GM21515 (cell line): ENCODE results near the gene NRSN2.

Experiments used
- ATAC-seq: cut with Tn5 transposase; IDR thresholded peaks from one replicate; pipeline ENCODE4 v1.9.1; 2021; ENCODE audit not compliant: unreplicated experiment

NRSN2 gene

DNA sequence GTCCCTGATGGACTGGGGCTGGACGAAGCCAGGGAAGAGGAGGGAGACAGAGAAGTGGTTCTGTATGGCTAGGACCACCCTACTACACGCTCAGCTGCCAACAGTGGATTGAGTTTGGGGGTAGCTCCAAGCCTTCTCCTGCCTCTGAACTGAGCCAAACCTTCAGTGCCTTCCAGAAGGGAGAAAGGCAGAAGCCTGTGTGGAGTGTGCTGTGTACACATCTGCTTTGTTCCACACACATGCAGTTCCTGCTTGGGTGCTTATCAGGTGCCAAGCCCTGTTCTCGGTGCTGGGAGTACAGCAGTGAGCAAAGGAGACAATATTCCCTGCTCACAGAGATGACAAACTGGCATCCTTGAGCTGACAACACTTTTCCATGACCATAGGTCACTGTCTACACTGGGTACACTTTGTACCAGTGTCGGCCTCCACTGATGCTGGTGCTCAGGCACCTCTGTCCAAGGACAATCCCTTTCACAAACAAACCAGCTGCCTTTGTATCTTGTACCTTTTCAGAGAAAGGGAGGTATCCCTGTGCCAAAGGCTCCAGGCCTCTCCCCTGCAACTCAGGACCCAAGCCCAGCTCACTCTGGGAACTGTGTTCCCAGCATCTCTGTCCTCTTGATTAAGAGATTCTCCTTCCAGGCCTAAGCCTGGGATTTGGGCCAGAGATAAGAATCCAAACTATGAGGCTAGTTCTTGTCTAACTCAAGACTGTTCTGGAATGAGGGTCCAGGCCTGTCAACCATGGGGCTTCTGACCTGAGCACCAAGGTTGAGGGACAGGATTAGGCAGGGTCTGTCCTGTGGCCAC lies 49.9 kb downstream of the NRSN2 start:
- ATAC-seq: no peak

DNA sequence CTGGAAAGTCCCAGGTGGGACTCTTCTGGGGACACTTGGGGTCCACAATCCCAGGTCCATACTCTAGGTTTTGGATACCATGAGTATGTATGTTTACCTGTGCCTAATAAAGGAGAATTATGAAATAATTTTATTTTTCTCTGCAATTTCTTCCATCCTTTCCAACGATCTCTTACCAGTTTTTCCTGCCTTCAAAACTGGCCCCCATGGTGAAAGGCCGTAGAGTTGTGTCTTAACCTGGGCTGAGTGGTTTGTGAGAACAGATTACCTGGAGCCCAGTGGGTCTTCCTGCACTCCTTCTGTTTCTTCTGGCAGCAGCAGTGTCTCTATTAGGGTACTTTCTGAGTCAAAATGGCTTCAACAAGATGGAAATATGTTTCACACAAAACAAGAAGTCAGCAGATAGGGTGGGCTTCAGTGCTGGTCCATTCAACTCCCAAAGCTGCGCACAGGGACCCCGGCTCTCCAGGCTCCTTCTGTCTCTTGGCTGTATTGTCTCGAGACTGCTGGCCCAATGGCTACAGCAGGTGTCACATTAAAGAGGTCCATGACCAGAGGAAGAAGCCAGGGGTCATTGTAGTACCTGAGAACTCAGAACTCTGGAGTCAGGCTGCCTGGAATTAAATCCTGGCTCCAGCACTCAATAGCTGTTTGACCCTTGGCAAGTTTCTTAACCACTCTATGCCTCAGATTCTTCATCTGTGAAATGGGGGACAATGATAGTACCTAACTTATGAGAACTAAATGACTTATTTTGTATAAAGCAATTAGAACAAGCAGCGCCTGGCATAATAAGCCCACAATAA lies 50.7 kb downstream of the NRSN2 start:
- no peak for ATAC-seq

DNA sequence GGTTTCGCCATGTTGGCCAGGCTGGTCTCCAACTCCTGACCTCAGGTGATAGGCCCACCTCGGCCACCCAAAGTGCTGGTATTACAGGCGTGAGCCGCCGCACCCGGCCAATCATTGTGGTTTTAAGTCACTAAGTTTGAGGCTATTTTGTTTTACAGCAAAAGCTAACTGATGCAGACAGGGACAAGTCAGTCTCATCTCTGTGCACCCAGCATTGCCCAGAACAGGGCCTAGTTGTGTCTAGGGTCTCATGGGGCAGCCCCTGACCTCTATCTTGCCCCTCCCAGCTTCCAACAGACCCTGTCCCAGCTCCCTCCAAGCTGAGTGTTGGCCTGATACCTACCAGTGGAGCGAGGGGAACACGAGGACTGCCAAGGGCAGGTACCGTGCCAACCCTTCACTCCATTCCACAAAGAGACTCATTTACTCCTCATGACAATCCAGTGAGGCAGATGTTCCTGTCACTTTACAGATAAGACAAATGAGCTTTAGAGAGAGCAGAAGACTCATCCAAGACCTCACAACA lies 52.3 kb downstream of the NRSN2 start:
- no peak for ATAC-seq

DNA sequence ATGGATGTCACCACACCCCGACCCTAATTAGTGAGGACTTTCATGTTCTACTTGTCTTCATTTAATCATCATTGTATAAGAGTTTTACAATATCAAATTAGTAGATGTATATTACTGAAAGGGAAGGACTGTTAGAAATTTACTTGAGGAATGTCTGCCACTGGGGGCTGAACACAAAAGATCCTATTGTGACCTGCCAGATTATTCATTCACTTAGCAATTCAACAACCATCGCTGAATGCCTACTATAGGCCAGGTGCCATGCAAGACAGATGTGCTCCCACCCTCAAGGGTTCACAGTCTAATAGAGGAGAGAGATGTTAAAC lies 53.2 kb downstream of the NRSN2 start:
- ATAC-seq: no peak

DNA sequence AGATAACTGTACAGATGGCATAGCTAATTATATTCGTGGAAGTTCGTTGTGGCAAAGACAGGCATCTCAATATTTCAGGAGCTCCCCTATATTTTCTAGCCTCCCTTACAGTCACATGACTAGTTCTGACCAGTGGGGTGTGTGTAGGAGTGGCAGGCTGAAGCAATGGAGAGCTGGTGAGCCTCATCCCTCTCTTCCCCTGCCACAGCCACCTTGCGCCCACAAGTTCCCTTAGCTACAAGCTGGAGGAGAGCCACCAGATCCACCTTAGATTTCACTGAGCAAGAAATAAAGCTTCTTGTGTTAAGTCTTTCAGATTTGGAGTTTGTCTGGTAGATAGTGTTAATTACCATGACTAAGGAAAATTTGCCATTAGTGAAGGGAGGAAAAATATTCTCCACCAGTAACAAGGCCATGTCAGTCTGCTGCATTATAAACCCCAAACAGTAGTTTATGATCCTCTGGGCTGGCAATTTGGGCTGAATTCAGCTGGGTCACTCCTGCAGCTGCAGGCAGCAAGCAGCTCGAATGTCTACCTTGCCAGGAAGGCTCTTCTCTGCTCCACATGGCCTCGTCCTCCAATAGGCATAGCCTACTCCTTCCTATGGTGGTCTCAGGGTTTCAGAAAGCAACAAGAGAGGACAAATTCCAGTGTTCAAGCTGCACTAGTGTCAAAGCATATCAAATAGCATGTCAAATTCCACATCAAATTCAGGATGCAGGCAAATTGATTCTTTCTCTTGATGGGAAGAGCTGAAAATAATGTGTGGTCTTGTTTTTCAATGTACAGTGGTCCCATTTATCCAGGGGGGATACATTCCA lies 53.8 kb downstream of the NRSN2 start:
- no peak for ATAC-seq

DNA sequence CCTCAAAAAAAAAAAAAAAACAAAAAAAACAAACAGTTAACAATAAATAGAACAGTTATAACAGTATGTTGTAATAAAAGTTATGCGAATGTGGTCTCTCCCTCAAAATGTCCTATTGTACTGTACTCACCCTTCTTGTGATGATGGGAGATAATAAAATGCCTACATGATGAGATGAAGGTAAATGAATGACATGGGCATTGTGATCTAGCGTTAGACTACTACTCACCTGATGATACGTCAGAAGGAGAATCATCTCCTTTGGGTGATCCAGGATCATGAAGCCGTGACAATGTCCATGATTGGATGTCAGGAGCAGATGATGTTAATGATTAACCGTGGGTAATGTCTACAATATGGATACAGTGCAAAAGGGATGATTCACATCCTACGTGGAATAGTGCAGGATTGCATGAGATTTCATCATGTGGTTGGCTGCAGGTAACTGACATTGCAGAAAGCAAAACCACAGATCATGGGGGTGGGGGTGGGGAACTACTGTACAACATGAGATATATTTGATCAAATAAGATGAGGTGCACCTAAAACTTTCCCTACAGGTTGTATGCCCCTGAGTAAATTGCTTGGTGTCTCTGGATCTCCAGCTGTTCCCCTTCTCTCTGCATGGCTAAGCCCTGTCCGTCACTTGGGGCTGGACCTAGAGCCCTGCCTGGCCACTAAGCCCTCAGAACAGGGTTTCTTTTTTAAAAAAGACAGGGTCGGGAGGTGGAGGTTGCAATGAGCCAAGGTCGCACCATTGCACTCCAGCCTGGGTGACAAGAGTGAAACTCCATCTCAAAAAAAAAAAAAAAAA lies 55.0 kb downstream of the NRSN2 start:
- ATAC-seq: no peak

DNA sequence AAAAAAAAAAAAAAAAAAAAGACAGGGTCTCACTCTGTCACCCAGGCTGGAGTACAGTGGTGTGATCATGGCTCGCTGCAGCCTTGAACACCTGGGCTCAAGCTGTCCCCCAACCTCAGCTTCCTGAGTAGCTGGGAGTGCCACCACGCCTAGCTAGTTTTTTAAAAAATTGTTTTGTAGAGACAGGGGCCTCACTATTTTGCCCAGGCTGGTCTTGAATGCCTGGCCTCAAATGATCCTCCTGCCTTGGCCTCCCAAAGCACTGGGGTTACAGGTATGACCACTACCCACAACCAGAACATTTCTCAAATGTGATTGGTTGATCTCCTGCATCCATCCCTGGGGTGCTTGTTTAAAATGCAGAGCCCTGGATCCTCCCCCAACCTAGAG lies 55.6 kb downstream of the NRSN2 start:
- ATAC-seq: no peak

DNA sequence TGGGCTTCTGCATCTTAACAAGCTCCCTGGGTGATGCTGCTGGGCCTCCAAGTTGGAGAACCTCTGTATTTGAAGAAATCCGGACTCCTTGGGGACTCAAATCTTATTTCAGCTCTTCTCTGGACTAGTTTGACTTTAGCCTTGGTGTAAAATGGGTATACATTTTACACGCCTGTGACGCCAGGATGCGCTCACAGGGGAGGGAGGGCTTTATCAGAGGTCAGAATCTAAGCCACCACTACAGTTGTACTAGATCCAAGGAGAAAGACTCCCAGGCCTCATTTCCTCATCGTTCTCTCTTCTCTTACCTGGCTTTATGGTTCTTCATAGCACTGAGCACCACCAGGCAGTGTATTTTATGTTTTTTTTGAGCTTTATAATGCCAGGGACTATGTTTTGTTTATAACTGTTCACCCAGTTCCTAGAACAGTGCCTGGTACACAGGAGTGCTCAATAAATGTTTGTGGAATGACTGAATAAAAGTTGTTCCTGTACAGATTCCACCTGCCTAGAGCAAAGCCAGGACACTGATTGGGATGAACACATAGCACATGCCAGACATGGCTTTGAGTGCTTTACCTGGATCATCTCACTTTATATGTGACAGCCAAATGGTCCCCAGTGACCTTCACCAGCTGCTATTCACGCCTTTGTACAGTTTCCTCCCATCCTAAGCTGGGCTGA lies 56.1 kb downstream of the NRSN2 start:
- no peak for ATAC-seq

DNA sequence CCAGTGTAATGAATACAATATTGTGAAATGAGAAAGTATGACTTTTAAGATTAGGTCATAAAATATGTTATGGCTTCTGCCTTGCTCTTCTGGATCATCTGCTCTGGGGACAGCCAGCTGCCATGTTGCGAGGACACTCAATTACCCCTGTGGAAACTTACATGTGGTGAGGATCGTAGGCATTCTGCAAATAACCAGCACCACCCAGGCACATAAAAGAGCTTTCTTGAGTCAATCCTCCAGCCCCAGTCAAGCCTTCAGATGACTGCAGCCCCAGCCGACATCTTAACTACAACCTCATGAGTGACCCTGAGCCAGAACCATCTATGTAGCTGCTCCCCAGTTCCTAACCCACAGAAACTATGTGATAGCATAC lies 56.7 kb downstream of the NRSN2 start:
- ATAC-seq: no peak

DNA sequence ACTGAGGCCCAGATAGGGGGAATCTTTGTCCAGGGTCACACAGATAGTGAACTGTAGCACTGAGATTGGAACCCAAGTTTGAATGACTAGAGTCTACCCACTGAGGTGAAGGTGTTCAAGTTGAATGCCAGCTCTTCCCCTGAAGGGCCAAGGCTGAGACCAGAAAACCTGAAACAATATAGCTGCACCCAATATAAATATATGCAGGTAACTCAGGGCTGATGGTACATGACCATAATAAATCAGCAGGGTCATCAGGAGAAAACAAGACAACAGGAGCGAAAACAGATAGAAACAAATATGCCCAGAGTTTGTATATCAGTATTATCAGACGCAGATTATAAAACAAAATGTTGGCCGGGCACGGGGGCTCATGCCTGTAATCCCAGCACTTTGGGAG lies 57.2 kb downstream of the NRSN2 start:
- ATAC-seq: no peak
